ENCODE results near the gene DCC. TPM values are rescaled to one million over a fixed set of nuclear protein-coding genes. Genes with fewer than 3 reads are reported as not detected.

DCC gene
- total RNA-seq, 1 experiment from 2014 or later, result not detected

DNA sequence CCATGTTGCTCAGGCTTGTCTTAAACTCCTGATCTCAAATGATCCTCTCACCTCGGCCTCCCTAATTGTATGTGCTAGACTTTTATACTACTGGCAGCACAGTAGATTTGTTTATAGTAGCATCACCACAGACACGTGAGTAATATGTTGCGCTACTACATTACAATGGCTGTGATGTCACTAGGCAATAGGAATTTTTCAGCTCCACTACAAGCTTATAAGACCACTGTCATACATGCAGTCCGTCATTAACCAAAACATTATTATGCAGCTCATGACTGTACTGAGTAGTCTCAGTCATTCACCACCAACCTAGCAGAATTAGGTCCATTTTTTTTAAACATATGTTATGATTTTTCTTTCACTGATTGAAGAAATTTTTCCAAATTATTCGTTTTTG lies 398.9 kb downstream of the DCC start:
- Mint-ChIP-seq H3K27ac (ENCODE audit: low read depth, unreplicated experiment) (no peak overlapping the region), H3K4me3 (ENCODE audit: unreplicated experiment) (no peak overlapping the region), H3K4me1 (ENCODE audit: insufficient read depth, unreplicated experiment) (no peaks in the 10 kb centered on the region), H3K36me3 (ENCODE audit: insufficient read depth, unreplicated experiment) (peaks cover 4% of the 10 kb centered on the region), H3K27me3 (ENCODE audit: insufficient read depth, unreplicated experiment) (no peaks in the 10 kb centered on the region), H3K9me3 (ENCODE audit: unreplicated experiment) (peaks cover 25% of the 10 kb centered on the region)
- TF ChIP-seq, protein P1, sequence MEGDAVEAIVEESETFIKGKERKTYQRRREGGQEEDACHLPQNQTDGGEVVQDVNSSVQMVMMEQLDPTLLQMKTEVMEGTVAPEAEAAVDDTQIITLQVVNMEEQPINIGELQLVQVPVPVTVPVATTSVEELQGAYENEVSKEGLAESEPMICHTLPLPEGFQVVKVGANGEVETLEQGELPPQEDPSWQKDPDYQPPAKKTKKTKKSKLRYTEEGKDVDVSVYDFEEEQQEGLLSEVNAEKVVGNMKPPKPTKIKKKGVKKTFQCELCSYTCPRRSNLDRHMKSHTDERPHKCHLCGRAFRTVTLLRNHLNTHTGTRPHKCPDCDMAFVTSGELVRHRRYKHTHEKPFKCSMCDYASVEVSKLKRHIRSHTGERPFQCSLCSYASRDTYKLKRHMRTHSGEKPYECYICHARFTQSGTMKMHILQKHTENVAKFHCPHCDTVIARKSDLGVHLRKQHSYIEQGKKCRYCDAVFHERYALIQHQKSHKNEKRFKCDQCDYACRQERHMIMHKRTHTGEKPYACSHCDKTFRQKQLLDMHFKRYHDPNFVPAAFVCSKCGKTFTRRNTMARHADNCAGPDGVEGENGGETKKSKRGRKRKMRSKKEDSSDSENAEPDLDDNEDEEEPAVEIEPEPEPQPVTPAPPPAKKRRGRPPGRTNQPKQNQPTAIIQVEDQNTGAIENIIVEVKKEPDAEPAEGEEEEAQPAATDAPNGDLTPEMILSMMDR (IDR thresholded peaks at IDR 0.05; ENCODE audit: unreplicated experiment), result no peak
- ChIA-PET CTCF (no interaction called here), POLR2A (interaction anchor here (0.6 kb wide), 1 partner anchor 197 kb away, joined by 4 read pairs; no protein-coding TSS in a partner anchor)
- no TSS peak for BruUV-seq (replicated peaks)
- DNase-seq (ENCODE audit: unreplicated experiment), result no peak
- intact Hi-C loops (cut with micrococcal nuclease), result no loop called here

DNA sequence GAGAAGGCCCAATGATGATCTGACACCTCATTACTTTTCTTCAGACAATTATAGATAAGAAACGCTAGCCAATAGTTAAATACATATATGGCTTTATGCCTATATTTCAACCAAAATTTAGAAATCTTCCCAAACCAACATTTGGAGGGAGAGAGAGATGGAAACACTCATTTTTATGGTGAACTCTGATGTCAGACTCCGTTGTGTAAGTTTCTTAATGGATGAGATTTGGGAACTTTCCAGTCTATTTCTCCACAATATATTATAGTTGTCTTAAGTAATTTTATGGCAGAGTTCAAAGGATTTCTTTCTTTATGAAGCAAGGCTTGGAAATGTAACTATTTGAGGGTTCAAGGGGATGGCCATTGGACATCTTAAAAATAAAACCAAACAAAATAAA lies 407.0 kb downstream of the DCC start:
- no TSS peak for BruUV-seq (replicated peaks)
- CTCF ChIA-PET, result no interaction called here
- intact Hi-C loops (cut with micrococcal nuclease), result no loop called here
- no peaks in the 10 kb centered on the region for H3K4me1 Mint-ChIP-seq (ENCODE audit: insufficient read depth, unreplicated experiment)
- no peak overlapping the region for H3K27ac Mint-ChIP-seq (ENCODE audit: low read depth, unreplicated experiment)
- no peak overlapping the region for H3K4me3 Mint-ChIP-seq (ENCODE audit: unreplicated experiment)
- H3K36me3 Mint-ChIP-seq (ENCODE audit: insufficient read depth, unreplicated experiment), result no peaks in the 10 kb centered on the region
- TF ChIP-seq, protein P1 (IDR thresholded peaks at IDR 0.05; ENCODE audit: unreplicated experiment), result no peak
- peaks cover 26% of the 10 kb centered on the region for H3K9me3 Mint-ChIP-seq (ENCODE audit: unreplicated experiment)
- POLR2A ChIA-PET, result no interaction called here
- no peaks in the 10 kb centered on the region for H3K27me3 Mint-ChIP-seq (ENCODE audit: insufficient read depth, unreplicated experiment)
- DNase-seq (ENCODE audit: unreplicated experiment), result no peak

DNA sequence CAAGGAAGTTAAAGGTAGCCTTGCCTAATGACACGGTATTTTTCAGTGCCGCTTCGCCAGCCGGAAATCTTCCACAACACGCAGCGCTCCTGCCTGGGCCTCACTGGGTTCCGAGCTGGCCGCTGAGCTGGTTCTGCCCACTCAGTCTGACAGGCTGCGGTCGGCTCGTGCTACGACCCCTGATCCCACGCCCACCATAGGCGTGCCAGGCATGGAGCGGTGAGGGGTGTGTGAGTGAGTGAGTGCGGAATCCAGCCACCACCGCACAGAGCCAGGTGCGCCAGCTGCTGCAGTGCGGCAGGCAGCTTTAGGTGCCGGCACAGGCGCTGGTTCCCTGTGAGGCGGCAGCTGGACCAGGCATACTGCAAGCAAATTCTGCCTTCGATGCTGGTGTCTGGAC lies 407.9 kb downstream of the DCC start:
- CTCF ChIA-PET, result no interaction called here

DNA sequence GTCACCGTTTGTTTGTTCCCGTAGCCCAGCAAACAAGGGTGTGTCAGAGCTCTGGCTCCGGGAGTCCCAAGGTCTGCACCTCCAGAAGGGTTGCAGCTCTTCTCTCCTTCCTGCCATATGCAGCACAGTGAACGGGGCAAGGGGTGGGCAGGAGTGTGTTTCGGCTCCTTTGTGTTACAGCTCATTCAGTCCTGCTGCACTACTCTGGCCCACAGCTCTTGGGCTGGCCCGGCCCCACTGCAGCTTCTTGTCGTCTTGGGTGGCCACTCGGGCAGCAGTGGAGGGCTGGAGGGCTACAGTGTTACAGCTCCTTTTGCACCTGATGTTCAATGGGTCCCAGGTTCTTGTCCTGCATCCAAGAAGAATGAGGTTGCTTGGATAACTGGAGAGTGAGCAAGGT lies 408.3 kb downstream of the DCC start:
- peaks cover 28% of the 10 kb centered on the region for H3K9me3 Mint-ChIP-seq (ENCODE audit: unreplicated experiment)
- CTCF ChIA-PET, result no interaction called here
- H3K36me3 Mint-ChIP-seq (ENCODE audit: insufficient read depth, unreplicated experiment), result no peaks in the 10 kb centered on the region
- BruUV-seq (replicated peaks), result no TSS peak
- H3K27ac Mint-ChIP-seq (ENCODE audit: low read depth, unreplicated experiment), result no peak overlapping the region
- H3K27me3 Mint-ChIP-seq (ENCODE audit: insufficient read depth, unreplicated experiment), result no peaks in the 10 kb centered on the region
- no peaks in the 10 kb centered on the region for H3K4me1 Mint-ChIP-seq (ENCODE audit: insufficient read depth, unreplicated experiment)
- intact Hi-C loops (cut with micrococcal nuclease), result no loop called here
- H3K4me3 Mint-ChIP-seq (ENCODE audit: unreplicated experiment), result no peak overlapping the region
- DNase-seq (ENCODE audit: unreplicated experiment), result no peak
- POLR2A ChIA-PET, result no interaction called here
- TF ChIP-seq, protein P1 (IDR thresholded peaks at IDR 0.05; ENCODE audit: unreplicated experiment), result no peak

More for the DNA sequence above, 407.9 kb downstream of the DCC start:
- POLR2A ChIA-PET, result no interaction called here
- Mint-ChIP-seq H3K27me3 (ENCODE audit: insufficient read depth, unreplicated experiment) (no peaks in the 10 kb centered on the region), H3K4me1 (ENCODE audit: insufficient read depth, unreplicated experiment) (no peaks in the 10 kb centered on the region), H3K27ac (ENCODE audit: low read depth, unreplicated experiment) (no peak overlapping the region), H3K9me3 (ENCODE audit: unreplicated experiment) (peaks cover 27% of the 10 kb centered on the region), H3K4me3 (ENCODE audit: unreplicated experiment) (no peak overlapping the region), H3K36me3 (ENCODE audit: insufficient read depth, unreplicated experiment) (no peaks in the 10 kb centered on the region)
- intact Hi-C loops (cut with micrococcal nuclease), result no loop called here
- TF ChIP-seq, protein P1 (IDR thresholded peaks at IDR 0.05; ENCODE audit: unreplicated experiment), result no peak
- DNase-seq (ENCODE audit: unreplicated experiment), result no peak
- BruUV-seq (replicated peaks), result no TSS peak

Data from MCF 10A (cell line).